WTC11 (cell line): ENCODE data around the gene PPP1R16B. TPM values are rescaled to one million over a fixed set of nuclear protein-coding genes. Genes with fewer than 3 reads are reported as not detected.

Experiments
- ATAC-seq: fragments of 200-7000 bp; cut with Tn5 transposase; 2 replicates; pipeline ENCODE4 v1.10.0; 2021; ENCODE audit warnings: mild to moderate bottlenecking, moderate library complexity
- CTCF ChIA-PET: fragments of 300-600 bp; sonication (Branson Sonifier 250); formaldehyde crosslinking; loops from one replicate; lab custom pipeline; 2021; ENCODE audit warnings: antibody characterized with exemption; lab: Charles Lee
- POLR2A ChIA-PET: fragments of 350-600 bp; sonication (Branson Sonifier 250); formaldehyde crosslinking; loops from one replicate; lab custom pipeline; 2021; ENCODE audit warnings: antibody characterized with exemption; lab: Charles Lee
- DNase-seq: peaks from one replicate; pipeline ENCODE4 v3.0.0; 2021; ENCODE audit warnings: low spot score
- H3K27ac Mint-ChIP-seq: 2 replicates; pipeline ENCODE4 v1.8.0; 2021; ENCODE audit warnings: mixed read lengths
- H3K27me3 Mint-ChIP-seq: 2 replicates; pipeline ENCODE4 v1.8.0; 2021; ENCODE audit warnings: low read depth, mild to moderate bottlenecking, moderate library complexity, mixed read lengths
- H3K36me3 Mint-ChIP-seq: 2 replicates; pipeline ENCODE4 v1.8.0; 2021; ENCODE audit warnings: mixed read lengths
- H3K4me1 Mint-ChIP-seq: 2 replicates; pipeline ENCODE4 v1.8.0; 2022; ENCODE audit warnings: mixed read lengths
- H3K4me3 Mint-ChIP-seq: 2 replicates; pipeline ENCODE4 v1.8.0; 2021; ENCODE audit warnings: mild to moderate bottlenecking, moderate library complexity, mixed read lengths
- H3K9me3 Mint-ChIP-seq: 2 replicates; pipeline ENCODE4 v1.8.0; 2021; ENCODE audit warnings: mixed read lengths
- ATF1 ChIP-seq: sonication (generic); formaldehyde crosslinking; IDR thresholded peaks from 2 replicates; pipeline ENCODE4 v1.8.1; 2023; ENCODE audit warnings: mild to moderate bottlenecking, moderate library complexity, missing genetic modification reagents
- ATF6 ChIP-seq: sonication (generic); formaldehyde crosslinking; IDR thresholded peaks from 2 replicates; pipeline ENCODE4 v1.8.1; 2023; ENCODE audit warnings: mild to moderate bottlenecking, missing genetic modification reagents
- CBFB ChIP-seq: sonication (generic); formaldehyde crosslinking; IDR thresholded peaks from 2 replicates; pipeline ENCODE4 v1.8.1; 2022; ENCODE audit warnings: mild to moderate bottlenecking, low read depth, missing genetic modification reagents
- FOXP1 ChIP-seq: sonication (generic); formaldehyde crosslinking; IDR thresholded peaks from 2 replicates; pipeline ENCODE4 v1.8.0; 2022; ENCODE audit warnings: missing genetic modification reagents, mild to moderate bottlenecking, moderate library complexity, borderline replicate concordance
- HMGXB4 ChIP-seq: sonication (generic); formaldehyde crosslinking; IDR thresholded peaks from 2 replicates; pipeline ENCODE4 v1.8.1; 2023; ENCODE audit warnings: mild to moderate bottlenecking, moderate library complexity, missing genetic modification reagents
- MAX ChIP-seq: sonication (generic); formaldehyde crosslinking; IDR thresholded peaks from 2 replicates; pipeline ENCODE4 v1.8.0; 2022; ENCODE audit warnings: mild to moderate bottlenecking, missing genetic modification reagents
- MLX ChIP-seq: sonication (generic); formaldehyde crosslinking; IDR thresholded peaks from 2 replicates; pipeline ENCODE4 v1.8.1; 2023; ENCODE audit warnings: mild to moderate bottlenecking, missing genetic modification reagents, moderate library complexity
- NFATC4 ChIP-seq: fragments of 250-450 bp; sonication (Bioruptor Pico); IDR thresholded peaks from 2 replicates; pipeline ENCODE4 v1.9.0; 2021; ENCODE audit warnings: mild to moderate bottlenecking
- NFE2L1 ChIP-seq: sonication (generic); formaldehyde crosslinking; IDR thresholded peaks from 2 replicates; pipeline ENCODE4 v1.8.1; 2023; ENCODE audit warnings: missing genetic modification reagents
- NR2C2 ChIP-seq: sonication (generic); formaldehyde crosslinking; IDR thresholded peaks from 2 replicates; pipeline ENCODE4 v1.8.0; 2022; ENCODE audit warnings: mild to moderate bottlenecking, missing genetic modification reagents
- NR3C1 ChIP-seq: sonication (generic); formaldehyde crosslinking; conservative IDR thresholded peaks from 2 replicates; pipeline ENCODE4 v1.8.1; 2023; ENCODE audit warnings: low read depth, mild to moderate bottlenecking, missing genetic modification reagents
- PRRX2 ChIP-seq: fragments of 250-450 bp; sonication (Bioruptor Pico); IDR thresholded peaks from 2 replicates; pipeline ENCODE4 v1.8.0; 2021; ENCODE audit warnings: mild to moderate bottlenecking
- RELA ChIP-seq: sonication (generic); formaldehyde crosslinking; IDR thresholded peaks from 2 replicates; pipeline ENCODE4 v1.8.1; 2022; ENCODE audit warnings: missing genetic modification reagents, mild to moderate bottlenecking, borderline replicate concordance
- USF2 ChIP-seq: sonication (generic); formaldehyde crosslinking; IDR thresholded peaks from 2 replicates; pipeline ENCODE4 v1.8.1; 2023; ENCODE audit warnings: mild to moderate bottlenecking, missing genetic modification reagents, moderate library complexity
- ZBTB21 ChIP-seq: sonication (generic); formaldehyde crosslinking; IDR thresholded peaks from 2 replicates; pipeline ENCODE4 v1.8.1; 2023; ENCODE audit warnings: mild to moderate bottlenecking, missing genetic modification reagents, borderline replicate concordance
- ZBTB43 ChIP-seq: sonication (generic); formaldehyde crosslinking; IDR thresholded peaks from 2 replicates; pipeline ENCODE4 v1.8.1; 2023; ENCODE audit warnings: mild to moderate bottlenecking, missing genetic modification reagents
- ZNF121 ChIP-seq: sonication (generic); formaldehyde crosslinking; IDR thresholded peaks from 2 replicates; pipeline ENCODE4 v1.8.0; 2023; ENCODE audit warnings: missing genetic modification reagents
- ZNF219 ChIP-seq: sonication (generic); formaldehyde crosslinking; IDR thresholded peaks from 2 replicates; pipeline ENCODE4 v1.8.0; 2023; ENCODE audit warnings: missing genetic modification reagents, mild to moderate bottlenecking, borderline replicate concordance
- ZNF423 ChIP-seq: fragments of 250-450 bp; sonication (Bioruptor Pico); IDR thresholded peaks from 2 replicates; pipeline ENCODE4 v2.1.2; 2022; ENCODE audit warnings: mild to moderate bottlenecking, moderate library complexity
- total RNA-seq: library from RNA; stranded (reverse); gene quantifications from 3 replicates; pipeline ENCODE4 v1.2.3, GENCODE V29; 2021
- TF ChIP-seq, protein P1 (sequence below): sonication (generic); formaldehyde crosslinking; conservative IDR thresholded peaks from 2 replicates; pipeline ENCODE4 v1.8.1; 2022; ENCODE audit warnings: mild to moderate bottlenecking, missing genetic modification reagents
- TF ChIP-seq, protein P2 (sequence below): fragments of 250-450 bp; sonication (Bioruptor Pico); IDR thresholded peaks from 2 replicates; pipeline ENCODE4 v1.8.0; 2021; ENCODE audit warnings: mild to moderate bottlenecking
- TF ChIP-seq, protein P3 (sequence below): fragments of 200-600 bp; IDR thresholded peaks from 2 replicates; pipeline ENCODE4 v1.8.0; 2022; ENCODE audit warnings: antibody characterized with exemption

The PPP1R16B gene
- total RNA-seq, 1 experiment from 2014 or later = 12.0 TPM

- Mint-ChIP-seq H3K4me1 (peaks cover 14% of the 10 kb centered on the region), H3K27ac (no peak overlapping the region), H3K36me3 (no peaks in the 10 kb centered on the region; the same call in 1 of the 2 replicates), H3K9me3 (no peaks in the 10 kb centered on the region), H3K4me3 (no peak overlapping the region), H3K27me3 (peaks cover 3% of the 10 kb centered on the region; the same call in 1 of the 2 replicates)
- DNase-seq (no peak), ATAC-seq (no peak)
- TF ChIP-seq ZNF121 (CRISPR knock-in tag) = no peak
- no peak for TF ChIP-seq PRRX2 (CRISPR knock-in tag)
- TF ChIP-seq, protein P1, sequence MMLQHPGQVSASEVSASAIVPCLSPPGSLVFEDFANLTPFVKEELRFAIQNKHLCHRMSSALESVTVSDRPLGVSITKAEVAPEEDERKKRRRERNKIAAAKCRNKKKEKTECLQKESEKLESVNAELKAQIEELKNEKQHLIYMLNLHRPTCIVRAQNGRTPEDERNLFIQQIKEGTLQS (CRISPR knock-in tag) = no peak
- TF ChIP-seq ATF6 (CRISPR knock-in tag) = no peak
- no peak for TF ChIP-seq CBFB
- POLR2A ChIA-PET = no interaction called here
- CTCF ChIA-PET = interaction anchor here (1.2 to 4.3 kb wide), 2 partner anchors 30 to 171 kb away, joined by 4 to 54 read pairs; partner anchors contain the start of genes FAM83D and SLC32A1
Observed at GRCh38 chr20:38896009-38896594, 90.6 kb downstream of the PPP1R16B start.

- Mint-ChIP-seq H3K36me3 (no peaks in the 10 kb centered on the region; the same call in 1 of the 2 replicates), H3K27ac (no peak overlapping the region), H3K4me1 (peaks cover 14% of the 10 kb centered on the region), H3K4me3 (no peak overlapping the region), H3K27me3 (peaks cover 3% of the 10 kb centered on the region; the same call in 1 of the 2 replicates), H3K9me3 (no peaks in the 10 kb centered on the region)
- TF ChIP-seq ATF1 (CRISPR knock-in tag) = no peak
- no peak for TF ChIP-seq MAX (CRISPR knock-in tag)
- TF ChIP-seq NFATC4 (CRISPR knock-in tag) = no peak
- TF ChIP-seq NR2C2 (CRISPR knock-in tag) = no peak
- TF ChIP-seq ZNF423 (CRISPR knock-in tag) = no peak
- TF ChIP-seq, protein P2, sequence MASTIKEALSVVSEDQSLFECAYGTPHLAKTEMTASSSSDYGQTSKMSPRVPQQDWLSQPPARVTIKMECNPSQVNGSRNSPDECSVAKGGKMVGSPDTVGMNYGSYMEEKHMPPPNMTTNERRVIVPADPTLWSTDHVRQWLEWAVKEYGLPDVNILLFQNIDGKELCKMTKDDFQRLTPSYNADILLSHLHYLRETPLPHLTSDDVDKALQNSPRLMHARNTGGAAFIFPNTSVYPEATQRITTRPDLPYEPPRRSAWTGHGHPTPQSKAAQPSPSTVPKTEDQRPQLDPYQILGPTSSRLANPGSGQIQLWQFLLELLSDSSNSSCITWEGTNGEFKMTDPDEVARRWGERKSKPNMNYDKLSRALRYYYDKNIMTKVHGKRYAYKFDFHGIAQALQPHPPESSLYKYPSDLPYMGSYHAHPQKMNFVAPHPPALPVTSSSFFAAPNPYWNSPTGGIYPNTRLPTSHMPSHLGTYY (CRISPR knock-in tag) = no peak
- TF ChIP-seq NFE2L1 (CRISPR knock-in tag) = no peak
- TF ChIP-seq USF2 = no peak
- TF ChIP-seq NR3C1 (CRISPR knock-in tag) = no peak
- no peak for TF ChIP-seq ZNF219 (CRISPR knock-in tag)
- no peak for TF ChIP-seq MLX (CRISPR knock-in tag)
- TF ChIP-seq RELA (CRISPR knock-in tag) = no peak
- TF ChIP-seq HMGXB4 (CRISPR knock-in tag) = no peak
- TF ChIP-seq, protein P3, sequence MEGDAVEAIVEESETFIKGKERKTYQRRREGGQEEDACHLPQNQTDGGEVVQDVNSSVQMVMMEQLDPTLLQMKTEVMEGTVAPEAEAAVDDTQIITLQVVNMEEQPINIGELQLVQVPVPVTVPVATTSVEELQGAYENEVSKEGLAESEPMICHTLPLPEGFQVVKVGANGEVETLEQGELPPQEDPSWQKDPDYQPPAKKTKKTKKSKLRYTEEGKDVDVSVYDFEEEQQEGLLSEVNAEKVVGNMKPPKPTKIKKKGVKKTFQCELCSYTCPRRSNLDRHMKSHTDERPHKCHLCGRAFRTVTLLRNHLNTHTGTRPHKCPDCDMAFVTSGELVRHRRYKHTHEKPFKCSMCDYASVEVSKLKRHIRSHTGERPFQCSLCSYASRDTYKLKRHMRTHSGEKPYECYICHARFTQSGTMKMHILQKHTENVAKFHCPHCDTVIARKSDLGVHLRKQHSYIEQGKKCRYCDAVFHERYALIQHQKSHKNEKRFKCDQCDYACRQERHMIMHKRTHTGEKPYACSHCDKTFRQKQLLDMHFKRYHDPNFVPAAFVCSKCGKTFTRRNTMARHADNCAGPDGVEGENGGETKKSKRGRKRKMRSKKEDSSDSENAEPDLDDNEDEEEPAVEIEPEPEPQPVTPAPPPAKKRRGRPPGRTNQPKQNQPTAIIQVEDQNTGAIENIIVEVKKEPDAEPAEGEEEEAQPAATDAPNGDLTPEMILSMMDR = no peak
- no peak for TF ChIP-seq ZBTB43 (CRISPR knock-in tag)
- no peak for TF ChIP-seq ZBTB21
- TF ChIP-seq FOXP1 (CRISPR knock-in tag) = no peak
- POLR2A ChIA-PET = no interaction called here
- ATAC-seq (no peak), DNase-seq (no peak)
- CTCF ChIA-PET = no interaction called here
Observed at GRCh38 chr20:38897267-38897666, 91.8 kb downstream of the PPP1R16B start.
